ENCODE results near the gene NCEH1. TPM values are rescaled to one million over a fixed set of nuclear protein-coding genes. Genes with fewer than 3 reads are reported as not detected.
A peak's percentile ranks its signal among the peaks of the same experiment; 100 is the strongest.

Gene NCEH1
- total and polyA plus RNA-seq, 2 of the 13 experiments (the other 11 are each of a cell fraction or from before 2014, with no cell fraction given), result 12.9 to 21.4 TPM

- Histone ChIP-seq H3K36me3 (replicated peaks in 1 of 2; ENCODE audit: control insufficient read depth in 1 of 2, insufficient read depth in 2 of 2, low read length in 2 of 2) (no peaks in the 10 kb centered on the region), H3K27me3 (ENCODE audit: control insufficient read depth in 1 of 2, insufficient read depth in 2 of 2, low read length in 2 of 2) (no peaks in the 10 kb centered on the region; a peak in 1 of 5 replicates), H3K9me3 (ENCODE audit: low read length) (no peaks in the 10 kb centered on the region), H3K27ac (ENCODE audit: extremely low read length, insufficient read depth, low read length) (no peak overlapping the region), H2AFZ (ENCODE audit: low read length) (no peak overlapping the region), H3K9ac (ENCODE audit: insufficient read depth, low read depth, low read length) (no peak overlapping the region), H3K79me2 (ENCODE audit: insufficient read depth, low read length) (no peaks in the 10 kb centered on the region), H3K4me1 (ENCODE audit: insufficient read depth, low read length) (no peaks in the 10 kb centered on the region), H3K4me3 (replicated peaks in 1 of 3; ENCODE audit: insufficient read depth in 1 of 3, low read depth in 2 of 3, low read length in 3 of 3) (no peak overlapping the region), H3K4me2 (ENCODE audit: low read depth, low read length) (no peak overlapping the region), H4K20me1 (ENCODE audit: insufficient read depth, low read length) (no peaks in the 10 kb centered on the region)
- DNase-seq (ENCODE audit: low spot score) (no peak), ATAC-seq (no peak), FAIRE-seq (no peak)
- ChIA-PET CTCF (ENCODE audit: low intra/inter-chr PET ratio, low total read pairs) (no interaction called here), POLR2A (no interaction called here)
- in situ Hi-C loops (cut with HindIII; ENCODE audit: extremely low pct_ligation_motif_present, low pct_unique_long_range_greater_than_20kb) (no loop called here), intact Hi-C loops (cut with micrococcal nuclease; ENCODE audit: unreplicated experiment) (no loop called here)
- 47% methylated on average over 2 of the region's 2 CpGs for WGBS (ENCODE audit: low lambda C conversion rate)
- TF ChIP-seq ATF7 (IDR thresholded peaks at IDR 0.05) (0 out of 2 replicates have a peak, but pooled peaks have one; percentile 5), ATF7 (CRISPR knock-in tag; IDR thresholded peaks at IDR 0.05) (no peak), RFXAP (CRISPR knock-in tag; IDR thresholded peaks at IDR 0.05; ENCODE audit: borderline replicate concordance) (no peak), PHB2 (IDR thresholded peaks at IDR 0.05; ENCODE audit: partially characterized antibody) (no peak), PPARG (CRISPR knock-in tag; conservative IDR thresholded peaks at IDR 0.05) (no peak), TFAP4 (IDR thresholded peaks at IDR 0.05; ENCODE audit: borderline replicate concordance, low read depth) (no peak)
- BruUV-seq (replicated peaks), result no TSS peak
Observed at GRCh38 chr3:172735014-172735413, 24.1 kb upstream of the NCEH1 start.

- H3K27me3 ChIP-seq (ENCODE audit: control insufficient read depth in 1 of 2, insufficient read depth in 2 of 2, low read length in 2 of 2), result peaks cover 0 to 3% of the 10 kb centered on the region in 2 experiments; a peak in 2 of 5 replicates
- H4K20me1 ChIP-seq (ENCODE audit: insufficient read depth, low read length), result no peaks in the 10 kb centered on the region
- BruUV-seq (replicated peaks), result no TSS peak
- 0% methylated on average over 1 of the region's 1 CpG for WGBS (ENCODE audit: low lambda C conversion rate)
- H3K9me3 ChIP-seq (ENCODE audit: low read length), result no peaks in the 10 kb centered on the region
- ATAC-seq (no peak), FAIRE-seq (no peak), DNase-seq (ENCODE audit: low spot score) (no peak)
- no peak overlapping the region for H3K27ac ChIP-seq (ENCODE audit: extremely low read length, insufficient read depth, low read length)
- no peaks in the 10 kb centered on the region for H3K79me2 ChIP-seq (ENCODE audit: insufficient read depth, low read length)
- no peak overlapping the region for H3K9ac ChIP-seq (ENCODE audit: insufficient read depth, low read depth, low read length)
- no peak overlapping the region for H3K4me3 ChIP-seq (replicated peaks in 1 of 3; ENCODE audit: insufficient read depth in 1 of 3, low read depth in 2 of 3, low read length in 3 of 3)
- CTCF ChIA-PET (ENCODE audit: low intra/inter-chr PET ratio, low total read pairs), result no interaction called here
- intact Hi-C loops (cut with micrococcal nuclease; ENCODE audit: unreplicated experiment) (no loop called here), in situ Hi-C loops (cut with HindIII; ENCODE audit: extremely low pct_ligation_motif_present, low pct_unique_long_range_greater_than_20kb) (no loop called here)
- 0 out of 2 replicates have a peak, but pooled peaks cover 6% of the 10 kb centered on the region for H3K4me1 ChIP-seq (ENCODE audit: insufficient read depth, low read length)
- POLR2A ChIA-PET, result no interaction called here
- H2AFZ ChIP-seq (ENCODE audit: low read length), result no peak overlapping the region
- H3K36me3 ChIP-seq (replicated peaks in 1 of 2; ENCODE audit: control insufficient read depth in 1 of 2, insufficient read depth in 2 of 2, low read length in 2 of 2), result no peaks in the 10 kb centered on the region
- H3K4me2 ChIP-seq (ENCODE audit: low read depth, low read length), result no peak overlapping the region
- TF ChIP-seq ZNF605 (CRISPR knock-in tag; IDR thresholded peaks at IDR 0.05) (no peak), SMC3 (IDR thresholded peaks at IDR 0.05; ENCODE audit: low read length) (no peak), MBNL3 (CRISPR knock-in tag; conservative IDR thresholded peaks at IDR 0.05) (no peak), TBP (CRISPR knock-in tag; IDR thresholded peaks at IDR 0.05) (no peak), ZFP62 (CRISPR knock-in tag; IDR thresholded peaks at IDR 0.05) (no peak), POLR2AphosphoS2 (IDR thresholded peaks at IDR 0.05; ENCODE audit: low read depth, low read length) (no peak), KDM2A (CRISPR knock-in tag; IDR thresholded peaks at IDR 0.05; ENCODE audit: borderline replicate concordance, low read depth) (no peak), SAP130 (CRISPR knock-in tag; IDR thresholded peaks at IDR 0.05; ENCODE audit: low read depth) (no peak), RBAK (CRISPR knock-in tag; IDR thresholded peaks at IDR 0.05) (no peak), ZNF710 (CRISPR knock-in tag; IDR thresholded peaks at IDR 0.05; ENCODE audit: borderline replicate concordance) (no peak), IKZF1 (IDR thresholded peaks at IDR 0.05) (no peak), NR2C2 (CRISPR knock-in tag; IDR thresholded peaks at IDR 0.05; ENCODE audit: borderline replicate concordance) (no peak)
Observed at GRCh38 chr3:172726380-172726779, 15.5 kb upstream of the NCEH1 start.
